OCI-LY3 (cell line): Measurements from ENCODE around the gene WDR86.

ENCODE experiments used
- H2AFZ ChIP-seq: fragments of 200-600, 300-600 bp; shearing (Covaris generic); 2 replicates; pipeline ENCODE4 v1.6.0; 2014; ENCODE audit warnings: antibody characterized with exemption, low read depth, low read length
- H3K27ac ChIP-seq: fragments of 200-600, 300-600 bp; sonication (generic); 2 replicates; pipeline ENCODE4 v1.5.1; 2014; ENCODE audit warnings: mild to moderate bottlenecking, low read length, moderate library complexity, mixed read lengths
- H3K27me3 ChIP-seq: fragments of 200-600, 300-600 bp; sonication (generic); 2 replicates; pipeline ENCODE4 v1.6.1; 2014; ENCODE audit warnings: low read depth, low read length, mixed read lengths
- H3K36me3 ChIP-seq: fragments of 200-600, 300-600 bp; sonication (generic); replicated peaks from 2 replicates; pipeline ENCODE3; 2014; ENCODE audit warnings: low read depth, low read length, mixed read lengths
- H3K4me1 ChIP-seq: fragments of 300-600, 200-600 bp; sonication (generic); 2 replicates; pipeline ENCODE4 v1.6.1; 2014; ENCODE audit warnings: low read length, mixed read lengths
- H3K4me2 ChIP-seq: fragments of 200-600, 300-600 bp; sonication (generic); 2 replicates; pipeline ENCODE4 v1.6.1; 2014; ENCODE audit warnings: low read length, mixed read lengths
- H3K4me3 ChIP-seq: fragments of 300-600, 200-600 bp; sonication (generic); 2 replicates; pipeline ENCODE4 v1.5.1; 2014; ENCODE audit warnings: antibody characterized with exemption, mild to moderate bottlenecking, low read length, moderate library complexity
- H3K79me2 ChIP-seq: fragments of 300-600, 200-600 bp; shearing (Covaris generic); 2 replicates; pipeline ENCODE4 v1.6.1; 2014; ENCODE audit warnings: mild to moderate bottlenecking, low read length, mixed read lengths
- H3K9ac ChIP-seq: fragments of 300-600, 200-600 bp; shearing (Covaris generic); 2 replicates; pipeline ENCODE4 v1.6.0; 2014; ENCODE audit warnings: mild to moderate bottlenecking, low read length, moderate library complexity
- H3K9me3 ChIP-seq: fragments of 200-600, 300-600 bp; shearing (Covaris generic); 2 replicates; pipeline ENCODE4 v1.6.1; 2014; ENCODE audit warnings: low read length, mixed read lengths; ENCODE audit not compliant: insufficient read depth
- H4K20me1 ChIP-seq: fragments of 200-600, 300-600 bp; sonication (generic); 2 replicates; pipeline ENCODE4 v1.6.1; 2016; ENCODE audit warnings: low read length, mixed read lengths; ENCODE audit not compliant: insufficient read depth
- CTCF ChIP-seq: fragments of 200-600, 300-600 bp; sonication (generic); IDR thresholded peaks from 2 replicates; pipeline ENCODE4 v1.5.1; 2014; ENCODE audit warnings: antibody characterized with exemption, low read length, low read depth
- EZH2phosphoT487 ChIP-seq: fragments of 200-600 bp; shearing (Covaris generic); IDR thresholded peaks from 2 replicates; pipeline ENCODE4 v1.6.1; 2018; ENCODE audit warnings: antibody characterized with exemption, mixed run types, low read depth

Gene WDR86

DNA sequence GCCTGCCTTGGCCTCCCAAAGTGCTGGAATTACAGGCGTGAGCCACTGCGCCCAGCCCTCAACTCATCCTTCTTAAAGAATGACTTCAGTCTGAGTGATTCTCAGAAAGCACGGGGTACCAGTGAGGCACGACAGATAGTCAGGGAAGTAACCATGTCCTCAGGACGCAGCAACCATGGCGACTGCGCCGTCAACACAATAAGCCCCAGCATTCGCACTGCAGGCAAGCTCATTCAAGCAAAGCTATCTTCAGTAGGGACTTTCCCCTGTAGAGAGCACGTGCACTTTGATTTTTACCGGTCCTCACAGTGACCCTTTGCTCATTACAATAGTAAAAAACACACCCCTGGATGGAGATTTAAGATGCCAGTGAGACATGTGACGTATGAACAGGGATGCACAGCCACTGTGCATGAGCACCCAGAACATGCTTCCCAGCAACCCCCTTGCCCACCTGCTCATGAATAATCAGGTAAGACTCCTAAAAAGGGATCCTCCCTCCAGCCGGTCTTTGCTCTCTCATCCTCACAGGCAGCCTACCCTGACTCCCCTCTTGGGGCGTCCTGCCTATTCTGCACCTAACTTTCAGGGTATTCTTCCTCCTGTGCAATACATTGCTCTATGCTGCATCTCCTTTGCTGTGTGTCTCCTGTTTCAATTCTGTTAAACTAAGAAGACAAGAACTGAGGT lies 9.1 kb downstream of the WDR86 start:
- Histone ChIP-seq H3K36me3 (no peaks in the 10 kb centered on the region), H3K9ac (no peak overlapping the region), H2AFZ (no peak overlapping the region), H3K9me3 (no peaks in the 10 kb centered on the region), H3K4me3 (peak overlapping the region; percentile 24; the same call in 1 of the 2 replicates), H3K27ac (no peak overlapping the region), H3K4me1 (peaks cover 14% of the 10 kb centered on the region), H3K79me2 (no peaks in the 10 kb centered on the region), H4K20me1 (peaks cover 3% of the 10 kb centered on the region; the same call in 1 of the 2 replicates), H3K4me2 (peak overlapping the region; percentile 36), H3K27me3 (peaks cover 26% of the 10 kb centered on the region)
- no peak for TF ChIP-seq EZH2phosphoT487
- no peak for TF ChIP-seq CTCF

DNA sequence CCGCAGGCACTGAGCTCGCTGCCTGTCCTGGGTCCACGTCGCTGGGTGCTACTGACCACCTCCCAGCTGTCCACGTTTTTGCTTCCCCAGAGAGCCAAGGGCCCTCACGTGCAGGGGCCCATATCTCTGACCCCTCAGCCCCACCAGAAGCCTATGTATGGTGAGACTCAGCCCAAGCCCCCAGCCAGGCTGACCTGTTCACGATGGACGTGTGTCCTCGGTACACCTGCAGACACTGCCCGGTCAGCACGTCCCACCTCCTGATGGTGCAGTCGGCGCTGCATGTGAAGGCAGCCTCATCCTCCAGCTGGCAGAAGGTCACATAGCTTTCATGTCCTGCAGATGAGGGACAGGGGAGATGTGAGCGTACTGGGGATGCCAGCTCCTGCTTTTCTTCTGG lies 9.9 kb downstream of the WDR86 start:
- H3K4me2 ChIP-seq, result peak overlapping the region; percentile 36
- TF ChIP-seq CTCF, result no peak
- TF ChIP-seq EZH2phosphoT487, result no peak
- H3K9ac ChIP-seq, result no peak overlapping the region
- H3K4me1 ChIP-seq, result peaks cover 14% of the 10 kb centered on the region
- no peak overlapping the region for H2AFZ ChIP-seq
- H3K36me3 ChIP-seq, result no peaks in the 10 kb centered on the region
- H3K9me3 ChIP-seq, result no peaks in the 10 kb centered on the region
- peaks cover 3% of the 10 kb centered on the region; the same call in 1 of the 2 replicates for H4K20me1 ChIP-seq
- no peak overlapping the region for H3K27ac ChIP-seq
- H3K27me3 ChIP-seq, result peaks cover 26% of the 10 kb centered on the region
- H3K4me3 ChIP-seq, result no peak overlapping the region
- H3K79me2 ChIP-seq, result no peaks in the 10 kb centered on the region

DNA sequence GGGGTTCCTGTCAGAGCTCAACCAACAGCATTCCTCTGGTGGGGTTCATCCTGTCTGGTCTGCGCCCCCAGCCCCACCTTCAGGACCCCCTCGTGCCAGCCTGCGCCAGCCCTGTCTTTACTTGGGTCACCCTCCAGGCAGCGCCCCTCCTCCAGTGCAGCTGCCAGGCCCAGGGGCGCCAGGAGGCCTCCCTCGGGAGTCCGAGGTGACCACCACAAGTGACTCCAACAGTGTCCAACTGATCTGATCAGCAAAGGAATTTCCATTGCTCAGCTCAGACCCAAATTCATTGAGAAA lies 10.6 kb downstream of the WDR86 start:
- Histone ChIP-seq H2AFZ (no peak overlapping the region), H3K4me1 (peaks cover 14% of the 10 kb centered on the region), H3K4me3 (no peak overlapping the region), H3K27ac (no peak overlapping the region), H3K36me3 (no peaks in the 10 kb centered on the region), H4K20me1 (peaks cover 3% of the 10 kb centered on the region; the same call in 1 of the 2 replicates), H3K9me3 (no peaks in the 10 kb centered on the region), H3K4me2 (no peak overlapping the region), H3K79me2 (no peaks in the 10 kb centered on the region), H3K27me3 (peaks cover 26% of the 10 kb centered on the region), H3K9ac (no peak overlapping the region)
- TF ChIP-seq CTCF, result no peak
- TF ChIP-seq EZH2phosphoT487, result no peak

DNA sequence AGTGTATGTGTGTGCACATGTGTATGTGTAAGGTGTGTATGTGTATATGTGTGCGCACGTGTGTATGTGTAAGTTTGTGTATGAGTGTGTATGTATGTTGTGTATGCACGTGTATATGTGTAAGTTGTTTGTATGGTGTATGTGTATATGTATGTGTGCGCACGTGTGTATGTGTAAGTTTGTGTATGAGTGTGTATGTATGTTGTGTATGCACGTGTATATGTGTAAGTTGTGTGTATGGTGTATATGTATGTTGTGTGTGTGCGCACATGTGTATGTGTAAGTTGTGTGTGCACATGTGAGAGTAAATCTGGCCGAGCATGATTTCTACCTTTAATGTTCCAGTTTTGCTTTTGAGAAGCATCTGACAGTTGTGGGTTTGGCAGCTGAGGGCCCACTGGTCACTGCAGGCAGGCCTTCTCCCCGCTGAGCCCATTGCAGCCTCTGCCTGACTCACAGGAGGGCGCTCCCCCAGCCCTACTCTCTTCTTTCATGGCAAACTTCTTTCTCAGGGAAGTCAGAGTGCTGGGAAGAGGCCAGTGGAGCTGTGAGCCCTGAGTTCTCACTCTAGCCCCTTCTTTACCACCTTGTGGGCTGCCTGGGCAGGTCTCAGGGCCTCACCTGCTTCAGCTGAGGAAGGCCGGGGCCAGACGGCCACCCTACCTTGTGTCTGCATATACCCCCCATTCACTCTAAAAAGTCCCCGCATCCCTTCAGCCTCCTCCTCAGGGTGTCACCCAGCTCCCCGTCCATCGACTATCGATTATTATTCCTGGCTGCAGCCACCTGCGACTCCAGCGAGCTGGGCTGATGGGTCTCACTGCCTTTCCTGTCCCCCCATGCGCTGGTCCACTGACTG lies 11.2 kb downstream of the WDR86 start:
- Histone ChIP-seq H3K27me3 (peaks cover 21% of the 10 kb centered on the region), H3K4me3 (no peak overlapping the region), H3K4me2 (no peak overlapping the region), H3K9me3 (no peaks in the 10 kb centered on the region), H3K9ac (no peak overlapping the region), H4K20me1 (peaks cover 3% of the 10 kb centered on the region; the same call in 1 of the 2 replicates), H3K27ac (no peak overlapping the region), H2AFZ (no peak overlapping the region), H3K79me2 (no peaks in the 10 kb centered on the region), H3K36me3 (no peaks in the 10 kb centered on the region), H3K4me1 (peaks cover 14% of the 10 kb centered on the region)
- no peak for TF ChIP-seq CTCF
- TF ChIP-seq EZH2phosphoT487, result no peak
